ENCODE data around the gene KRTAP3-3.
A peak's percentile ranks its signal among the peaks of the same experiment; 100 is the strongest.
"Not testable (repeated sequence)": the region's sequence is repeated elsewhere in the genome, so short reads cannot be mapped to it uniquely, and the experiment has no call there.

KRTAP3-3 gene

GRCh38 chr17:40993839-40994238 lies at the start of gene KRTAP3-3:
Gene KRTAP3-3, minus strand, starts transcription at chr17:40994164. Its CDS starts 67 bp downstream, at chr17:40994097.
- no peak for DNase-seq

- DNase-seq = no peak
Observed at GRCh38 chr17:41042953-41043352, 49.0 kb upstream of the KRTAP3-3 start.

GRCh38 chr17:41040783-41041571 lies 47.0 kb upstream of the KRTAP3-3 start, which contains the start of gene KRTAP1-1:
Gene KRTAP1-1, minus strand, starts transcription at chr17:41041450. Its CDS starts 53 bp downstream, at chr17:41041397.
- not testable (repeated sequence) for DNase-seq

- DNase-seq = no peak
Observed at GRCh38 chr17:41037853-41038350, 43.9 kb upstream of the KRTAP3-3 start.

GRCh38 chr17:41034346-41034935 lies 40.5 kb upstream of the KRTAP3-3 start, which contains the start of gene KRTAP1-3:
Gene KRTAP1-3, minus strand, starts transcription at chr17:41034874. Its CDS starts 53 bp downstream, at chr17:41034821.
- not testable (repeated sequence) for DNase-seq

- no peak for DNase-seq
Observed at GRCh38 chr17:41029633-41030245, 35.8 kb upstream of the KRTAP3-3 start, which contains the start of gene KRTAP1-4. Gene KRTAP1-4, minus strand, starts transcription at chr17:41030195. Its CDS starts 117 bp downstream, at chr17:41030078.

- no peak for DNase-seq
Observed at GRCh38 chr17:41026715-41027471, 32.9 kb upstream of the KRTAP3-3 start, which contains the start of gene KRTAP1-5. Gene KRTAP1-5, minus strand, starts transcription at chr17:41027208. Its CDS starts 53 bp downstream, at chr17:41027155.

GRCh38 chr17:41024697-41025096 lies 30.7 kb upstream of the KRTAP3-3 start:
- DNase-seq = no peak

- no peak for DNase-seq
Observed at GRCh38 chr17:41020336-41020735, 26.4 kb upstream of the KRTAP3-3 start.

GRCh38 chr17:41019415-41019814 lies 25.5 kb upstream of the KRTAP3-3 start:
- no peak for DNase-seq

- no peak for DNase-seq
Observed at GRCh38 chr17:41018541-41018940, 24.6 kb upstream of the KRTAP3-3 start.

GRCh38 chr17:41016578-41017215 lies 22.7 kb upstream of the KRTAP3-3 start:
- DNase-seq = no peak

GRCh38 chr17:41015454-41015853 lies 21.5 kb upstream of the KRTAP3-3 start:
- no peak for DNase-seq

- DNase-seq = peak; percentile 81
Observed at GRCh38 chr17:41013606-41014005, 19.6 kb upstream of the KRTAP3-3 start.

- DNase-seq = no peak
Observed at GRCh38 chr17:41013181-41013580, 19.2 kb upstream of the KRTAP3-3 start.

GRCh38 chr17:41012326-41013120 lies 18.6 kb upstream of the KRTAP3-3 start:
- DNase-seq = no peak

- no peak for DNase-seq
Observed at GRCh38 chr17:41010441-41010840, 16.5 kb upstream of the KRTAP3-3 start.

GRCh38 chr17:41009936-41010335 lies 16.0 kb upstream of the KRTAP3-3 start:
- DNase-seq = no peak

- no peak for DNase-seq
Observed at GRCh38 chr17:41009301-41009760, 15.4 kb upstream of the KRTAP3-3 start.

- DNase-seq = peak; percentile 70
Observed at GRCh38 chr17:41008811-41009210, 14.8 kb upstream of the KRTAP3-3 start, which contains the start of gene KRTAP3-1. Gene KRTAP3-1, minus strand, starts transcription at chr17:41009128. Its CDS starts 54 bp downstream, at chr17:41009074.

- no peak for DNase-seq
Observed at GRCh38 chr17:41004397-41004796, 10.4 kb upstream of the KRTAP3-3 start.

Measured in NCI-H2107 (cell line).